GM19351 (cell line): ENCODE data around the gene REM1.
"Not testable (repeated sequence)": the region's sequence is repeated elsewhere in the genome, so short reads cannot be mapped to it uniquely, and the experiment has no call there.

Experiments
- ATAC-seq: cut with Tn5 transposase; IDR thresholded peaks from one replicate; pipeline ENCODE4 v1.9.1; 2021; ENCODE audit warnings: mild to moderate bottlenecking, moderate library complexity; ENCODE audit not compliant: unreplicated experiment

Gene REM1

DNA sequence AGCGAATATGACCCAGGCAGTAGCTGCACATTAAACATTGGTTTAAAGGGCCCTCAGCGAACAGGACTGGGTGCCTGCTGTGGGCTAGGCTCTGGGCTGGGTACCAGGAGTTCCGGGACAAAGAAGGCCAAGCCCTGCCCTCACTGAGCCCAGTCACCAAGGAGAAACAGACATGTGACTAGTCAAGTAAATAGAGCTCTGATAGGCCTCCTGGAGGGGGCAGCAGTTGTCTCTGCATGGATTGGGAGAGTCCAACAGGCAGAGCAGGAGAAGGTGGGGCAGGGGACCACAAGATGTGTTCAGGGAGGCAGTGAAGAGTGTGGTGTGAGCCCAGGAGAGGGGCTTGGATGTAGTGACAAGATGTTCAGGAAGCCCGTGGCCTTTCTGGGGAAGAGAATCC, 42.3 kb downstream of the REM1 start:
- no peak for ATAC-seq

DNA sequence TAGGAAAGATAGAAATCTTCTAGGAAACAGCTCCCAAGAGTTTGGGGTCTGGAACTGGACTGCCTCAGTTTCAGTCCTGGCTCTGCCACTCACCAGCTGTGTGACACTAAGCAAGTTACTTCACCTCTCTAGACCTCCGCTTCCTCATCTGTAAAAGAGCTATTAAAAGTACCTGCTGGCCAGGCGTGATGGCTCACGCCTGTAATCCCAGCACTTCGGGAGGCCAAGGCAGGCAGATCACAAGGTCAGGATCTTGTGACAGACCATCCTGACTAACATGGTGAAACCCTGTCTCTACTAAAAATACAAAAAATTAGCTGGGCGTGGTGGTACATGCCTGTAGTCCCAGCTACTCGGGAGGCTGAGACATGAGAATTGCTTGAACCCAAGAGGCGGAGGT, 46.2 kb downstream of the REM1 start:
- ATAC-seq: not testable (repeated sequence)

DNA sequence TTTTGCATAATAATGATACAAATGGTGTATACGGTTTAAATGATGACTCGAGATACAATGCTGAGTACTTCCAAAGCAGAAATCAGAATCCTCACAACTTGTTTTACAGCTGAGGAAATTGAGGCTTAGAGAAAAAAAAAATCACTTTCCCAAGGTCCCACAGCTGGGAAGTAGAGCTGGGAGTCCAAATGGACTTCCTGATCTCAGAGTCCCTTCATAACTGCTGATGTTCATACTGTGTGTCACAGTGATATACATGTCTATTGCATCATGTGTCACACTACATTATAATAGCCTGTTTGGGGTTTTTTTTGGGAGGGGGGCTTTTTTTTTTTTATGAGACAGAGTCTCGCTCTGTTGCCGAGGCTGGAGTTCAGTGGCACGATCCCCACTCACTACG, 47.6 kb downstream of the REM1 start:
- no peak for ATAC-seq

DNA sequence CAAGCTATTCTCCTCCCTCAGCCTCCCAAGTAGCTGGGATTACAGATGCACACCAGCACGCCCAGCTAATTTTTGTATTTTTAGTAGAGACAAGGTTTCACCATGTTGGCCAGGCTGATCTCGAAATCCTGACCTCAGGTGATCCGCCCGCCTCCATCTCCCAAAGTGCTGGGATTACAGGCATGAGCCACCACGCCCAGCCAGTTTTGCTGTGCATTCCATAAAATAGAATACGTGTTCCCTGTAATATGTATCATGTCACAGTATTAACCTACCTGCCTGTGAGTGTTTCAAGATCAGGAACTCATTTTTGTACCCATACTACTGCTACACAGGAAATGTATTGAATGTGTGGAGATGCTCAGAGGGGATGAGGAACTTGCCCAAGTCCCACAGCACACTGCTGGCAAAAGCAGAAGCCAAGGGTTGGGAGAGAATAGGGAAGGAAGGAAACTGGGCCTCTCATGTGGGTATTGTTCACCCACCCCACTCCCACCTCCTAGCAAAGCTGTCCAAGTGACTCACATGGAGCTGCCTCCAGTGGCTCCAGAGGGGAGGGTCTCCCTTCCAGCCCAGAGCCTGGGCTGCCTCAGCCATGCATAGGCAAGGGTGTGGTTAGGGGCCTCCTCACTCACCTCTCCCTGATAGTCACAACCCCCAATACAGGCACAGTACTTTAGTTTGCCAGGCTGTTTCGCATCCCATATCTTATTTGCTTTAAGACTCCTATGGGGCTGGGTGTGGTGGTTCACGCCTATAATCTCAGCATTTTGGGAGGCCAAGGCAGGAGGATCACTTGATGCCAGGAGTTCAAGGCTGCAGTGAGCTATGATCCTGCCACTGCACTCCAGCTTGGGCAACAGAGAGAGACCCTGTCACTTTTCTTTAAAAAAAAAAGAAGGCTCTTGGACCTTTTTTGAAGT, 48.5 kb downstream of the REM1 start:
- ATAC-seq: no peak

DNA sequence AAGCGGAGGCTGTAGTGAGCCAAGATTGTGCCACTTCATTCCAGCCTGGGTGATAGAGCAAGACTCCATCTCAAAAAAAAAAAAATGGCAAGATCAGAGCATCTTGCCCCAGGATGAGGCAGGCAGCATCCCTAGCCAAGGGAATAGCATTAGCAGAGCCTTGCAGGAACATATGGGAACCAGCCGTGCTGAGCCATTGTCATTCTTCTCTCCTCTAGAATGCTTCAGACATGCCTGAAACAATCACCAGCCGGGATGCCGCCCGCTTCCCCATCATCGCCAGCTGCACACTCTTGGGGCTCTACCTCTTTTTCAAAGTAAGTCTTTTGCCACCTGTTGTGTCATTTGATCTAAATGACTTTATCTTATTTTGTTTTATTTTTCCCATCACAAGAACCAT, 52.2 kb downstream of the REM1 start:
- ATAC-seq: no peak
